HepG2 (cell line): ENCODE results near the gene ATOSB. TPM values are rescaled to one million over a fixed set of nuclear protein-coding genes. Genes with fewer than 3 reads are reported as not detected.

Source experiments
- AGO1 ChIP-seq: fragments of 200-400 bp; formaldehyde crosslinking; IDR thresholded peaks from 2 replicates; pipeline ENCODE4 v1.6.1; 2017; ENCODE audit warnings: mild to moderate bottlenecking, low read depth, low read length, moderate library complexity; ENCODE audit not compliant: poor library complexity, severe bottlenecking
- AKNA ChIP-seq: sonication (generic); formaldehyde crosslinking; IDR thresholded peaks from 2 replicates; pipeline ENCODE4 v1.4.0; 2020; ENCODE audit warnings: missing genetic modification reagents, borderline replicate concordance
- ARNTL ChIP-seq: sonication (generic); formaldehyde crosslinking; IDR thresholded peaks from 2 replicates; pipeline ENCODE4 v1.4.0; 2020; ENCODE audit warnings: mild to moderate bottlenecking, missing genetic modification reagents
- EEA1 ChIP-seq: sonication (generic); formaldehyde crosslinking; IDR thresholded peaks from 2 replicates; pipeline ENCODE4 v1.5.1; 2020; ENCODE audit warnings: mild to moderate bottlenecking, missing genetic modification reagents, borderline replicate concordance
- FOSL1 ChIP-seq: sonication (generic); formaldehyde crosslinking; IDR thresholded peaks from 2 replicates; pipeline ENCODE4 v1.9.0; 2021; ENCODE audit warnings: missing genetic modification reagents, borderline replicate concordance
- HNF1A ChIP-seq, 2 experiments: sonication (generic) in 1 of 2; formaldehyde crosslinking in 1 of 2; IDR thresholded peaks; 2 replicates each; pipeline versions ENCODE4 v1.4.0 to v1.6.1; 2016 to 2020; ENCODE audit warnings: borderline replicate concordance in 1 of 2, low read depth in 1 of 2, mild to moderate bottlenecking in 1 of 2, missing genetic modification reagents in 1 of 2
- HOXD1 ChIP-seq: sonication (generic); formaldehyde crosslinking; IDR thresholded peaks from 2 replicates; pipeline ENCODE4 v1.5.0; 2020; ENCODE audit warnings: missing genetic modification reagents
- NFATC3 ChIP-seq: sonication (generic); formaldehyde crosslinking; IDR thresholded peaks from 2 replicates; pipeline ENCODE4 v1.5.1; 2020; ENCODE audit warnings: mild to moderate bottlenecking, missing genetic modification reagents
- PRMT3 ChIP-seq: sonication (generic); formaldehyde crosslinking; IDR thresholded peaks from 2 replicates; pipeline ENCODE4 v1.8.1; 2022; ENCODE audit warnings: low read depth, mild to moderate bottlenecking, moderate library complexity, missing genetic modification reagents, borderline replicate concordance
- REXO4 ChIP-seq: sonication (generic); formaldehyde crosslinking; IDR thresholded peaks from 2 replicates; pipeline ENCODE4 v1.8.0; 2022; ENCODE audit warnings: missing genetic modification reagents, mild to moderate bottlenecking, borderline replicate concordance
- SALL1 ChIP-seq: sonication (generic); formaldehyde crosslinking; IDR thresholded peaks from 2 replicates; pipeline ENCODE4 v1.8.0; 2022; ENCODE audit warnings: mild to moderate bottlenecking, missing genetic modification reagents
- SRSF1 ChIP-seq: fragments of 200-400 bp; formaldehyde crosslinking; optimal IDR thresholded peaks from 2 replicates; pipeline ENCODE3; 2017; ENCODE audit warnings: mild to moderate bottlenecking, low read depth, low read length, moderate library complexity
- TOPORS ChIP-seq: sonication (generic); formaldehyde crosslinking; IDR thresholded peaks from 2 replicates; pipeline ENCODE4 v1.8.0; 2023; ENCODE audit warnings: mild to moderate bottlenecking, missing genetic modification reagents
- USF2 ChIP-seq, 2 experiments: sonication (generic) in 1 of 2; formaldehyde crosslinking in 1 of 2; IDR thresholded peaks; 2 replicates each; pipeline versions ENCODE4 v1.5.1 to v1.6.1; 2011 to 2020; ENCODE audit warnings: borderline replicate concordance in 1 of 2, low read depth in 1 of 2, low read length in 1 of 2, mild to moderate bottlenecking in 1 of 2, missing genetic modification reagents in 1 of 2, moderate library complexity in 1 of 2
- ZNF879 ChIP-seq: sonication (generic); formaldehyde crosslinking; IDR thresholded peaks from 2 replicates; pipeline ENCODE4 v1.8.1; 2023; ENCODE audit warnings: missing genetic modification reagents
- polyA plus RNA-seq, 8 experiments: library from polyadenylated mRNA; depleted of rRNA in 3 of 8; stranded (reverse) in 7 of 8; unstranded in 1 of 8; fragments of >200 nt; fragmentation: Illumina TruSeq in 4 of 8; extraction: Trizol in 4 of 8; gene quantifications; 2 replicates each; pipeline versions ENCODE4 v1.2.1 to v1.2.3, GENCODE V29; 2011 to 2016; ENCODE audit warnings: low read depth in 4 of 8, missing spikeins in 1 of 8, mixed read lengths in 1 of 8; ENCODE audit not compliant: insufficient read depth in 1 of 8
- total RNA-seq, 5 experiments: library from RNA; depleted of rRNA; stranded (reverse); fragments of >200 nt; fragmentation: Illumina TruSeq; extraction: Trizol; gene quantifications; 2 replicates each; pipeline ENCODE4 v1.2.3, GENCODE V29; 2016; ENCODE audit warnings: low read depth in 1 of 5

ATOSB gene
- total and polyA plus RNA-seq, 2 of the 13 experiments (the other 11 are each of a cell fraction or from before 2014, with no cell fraction given): 1.9 to 6.4 TPM

DNA sequence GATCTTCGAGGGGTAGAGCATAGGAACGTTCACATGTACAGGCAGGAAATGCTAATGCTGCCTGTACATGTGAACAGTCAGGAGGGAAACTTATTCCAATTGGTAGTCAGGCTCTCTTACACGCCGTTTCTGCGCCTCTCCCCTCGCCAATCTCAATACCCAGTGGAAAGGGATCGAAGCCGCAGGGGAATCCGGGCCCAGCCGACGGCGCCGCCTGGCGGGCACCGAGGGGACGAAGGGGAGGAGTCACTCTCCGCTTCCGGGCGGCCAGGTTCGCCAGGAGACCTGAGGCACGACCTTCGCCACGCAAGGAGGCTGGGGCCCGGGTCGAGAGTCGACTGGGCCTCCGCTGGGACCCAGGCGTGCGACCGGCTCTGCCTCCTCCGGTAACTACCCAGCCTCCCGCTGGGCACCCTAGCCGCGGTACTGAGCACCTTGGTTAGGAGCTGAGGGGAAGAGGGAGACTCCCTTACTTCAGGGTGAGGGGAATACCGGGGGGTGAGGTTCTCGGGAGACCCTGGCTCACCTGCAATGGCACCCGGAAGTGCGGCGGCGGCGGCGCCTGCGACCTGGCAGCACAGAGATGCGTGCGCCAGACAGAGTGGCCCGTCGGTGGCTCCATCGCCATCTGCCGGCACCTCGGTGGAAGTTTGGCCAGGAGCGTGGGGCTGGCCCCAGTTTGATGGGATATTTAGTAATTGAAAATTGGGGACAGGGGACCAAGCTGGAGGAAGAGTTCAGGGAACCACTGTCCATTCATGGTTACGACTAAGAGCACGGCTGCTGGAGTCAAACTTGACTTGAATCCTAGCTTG lies 19.4 kb downstream of the ATOSB start, which contains the start of gene PIGO (continued):
- TF ChIP-seq USF2 (IDR thresholded peaks at IDR 0.05; ENCODE audit: low read depth, low read length) (no peak), USF2 (CRISPR knock-in tag; IDR thresholded peaks at IDR 0.05; ENCODE audit: borderline replicate concordance) (peak; percentile 17; the same call in 1 of the 2 replicates), SALL1 (CRISPR knock-in tag) (peak; percentile 87; the same call in 1 of the 2 replicates), NFATC3 (CRISPR knock-in tag) (no peak), ARNTL (CRISPR knock-in tag) (peak; percentile 72), AGO1 (no peak), PRMT3 (no peak), HOXD1 (CRISPR knock-in tag) (peak; percentile 71), AKNA (peak; percentile 63; the same call in 1 of the 2 replicates), SRSF1 (peak; percentile 77), HNF1A (IDR thresholded peaks at IDR 0.05; ENCODE audit: low read depth) (no peak), HNF1A (CRISPR knock-in tag; IDR thresholded peaks at IDR 0.05; ENCODE audit: borderline replicate concordance) (peak; percentile 82), ZNF879 (CRISPR knock-in tag) (no peak), REXO4 (CRISPR knock-in tag) (no peak), FOSL1 (no peak), TOPORS (CRISPR knock-in tag) (no peak), EEA1 (no peak)
